GM19099 (cell line): ENCODE data around the gene CRTC3.

Experiments used
- POLR2A ChIP-seq: IDR thresholded peaks from 3 replicates; pipeline ENCODE4 v1.6.1; 2011; ENCODE audit warnings: low read depth; ENCODE audit not compliant: insufficient read length; ENCODE audit errors: extremely low read depth

The CRTC3 gene

GRCh38 chr15:90619939-90620338 lies 90.2 kb downstream of the CRTC3 start:
- no peak for TF ChIP-seq POLR2A

DNA sequence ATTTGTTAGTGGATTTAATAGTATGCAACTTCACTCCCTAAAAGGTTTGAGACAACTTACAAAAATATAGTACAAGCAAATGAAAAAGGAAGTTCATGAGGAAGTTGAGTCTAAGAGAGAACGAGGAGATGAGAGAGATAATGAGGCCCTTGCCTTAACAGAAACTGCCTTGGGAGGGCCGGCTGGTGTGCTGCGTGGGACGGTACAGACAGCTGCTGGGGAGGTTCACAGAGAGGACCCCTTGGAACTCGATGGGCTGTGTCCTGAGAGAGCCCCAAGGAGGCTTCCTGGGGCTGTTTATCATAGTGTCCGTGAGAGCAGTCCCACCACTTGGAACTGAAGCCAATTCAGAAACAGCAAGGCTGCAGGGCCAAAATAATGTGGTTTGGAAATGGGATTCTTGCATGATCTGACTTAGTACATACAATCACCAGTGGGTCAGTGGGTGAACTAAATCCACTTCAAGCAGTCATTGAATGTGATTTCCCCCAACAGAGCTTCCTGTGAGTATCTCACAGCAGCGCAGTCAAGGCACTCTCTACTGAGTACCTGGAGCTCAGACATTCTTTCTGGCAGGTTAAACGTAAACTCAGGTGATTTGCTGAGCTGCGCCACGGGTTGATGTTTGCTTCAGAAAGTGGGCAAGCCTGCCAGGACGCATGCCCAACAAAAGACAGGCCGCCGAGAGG lies 90.8 kb downstream of the CRTC3 start:
- no peak for TF ChIP-seq POLR2A

- no peak for TF ChIP-seq POLR2A
Observed at GRCh38 chr15:90623854-90624253, 94.1 kb downstream of the CRTC3 start.

DNA sequence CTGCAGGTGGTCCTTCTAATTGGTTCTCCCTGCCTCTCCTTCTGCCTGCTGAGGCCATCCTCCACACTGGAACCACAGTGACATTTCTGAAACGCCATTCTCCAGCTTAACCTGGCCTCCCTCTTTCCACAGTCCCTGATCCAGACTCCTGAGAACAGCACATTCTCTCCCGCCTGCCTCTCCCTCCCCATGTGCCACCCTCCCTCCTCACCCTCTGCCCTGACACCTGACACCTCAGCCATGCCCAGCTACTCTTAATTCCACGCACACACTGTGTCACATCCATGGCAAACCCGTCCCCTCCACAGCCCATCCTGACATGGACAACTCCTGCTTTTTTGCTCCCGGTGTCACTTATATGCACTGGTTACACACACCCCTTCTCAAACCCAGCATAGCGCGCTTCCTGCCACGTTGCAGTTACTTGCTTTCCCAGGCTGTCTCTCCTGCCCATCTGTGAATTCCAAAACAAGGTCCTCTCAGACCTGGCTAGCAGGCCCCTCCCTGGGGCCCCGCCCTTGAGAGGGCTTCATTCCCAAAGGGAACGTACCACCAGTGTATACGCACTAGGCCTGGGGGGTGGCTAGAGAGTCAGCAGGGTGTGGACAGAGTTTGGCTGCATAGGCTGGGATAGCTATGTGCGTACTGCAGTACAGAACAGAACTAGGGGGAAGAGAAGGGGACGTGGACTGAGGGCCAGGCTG lies 94.7 kb downstream of the CRTC3 start:
- no peak for TF ChIP-seq POLR2A

GRCh38 chr15:90625037-90625436 lies 95.3 kb downstream of the CRTC3 start:
- no peak for TF ChIP-seq POLR2A

DNA sequence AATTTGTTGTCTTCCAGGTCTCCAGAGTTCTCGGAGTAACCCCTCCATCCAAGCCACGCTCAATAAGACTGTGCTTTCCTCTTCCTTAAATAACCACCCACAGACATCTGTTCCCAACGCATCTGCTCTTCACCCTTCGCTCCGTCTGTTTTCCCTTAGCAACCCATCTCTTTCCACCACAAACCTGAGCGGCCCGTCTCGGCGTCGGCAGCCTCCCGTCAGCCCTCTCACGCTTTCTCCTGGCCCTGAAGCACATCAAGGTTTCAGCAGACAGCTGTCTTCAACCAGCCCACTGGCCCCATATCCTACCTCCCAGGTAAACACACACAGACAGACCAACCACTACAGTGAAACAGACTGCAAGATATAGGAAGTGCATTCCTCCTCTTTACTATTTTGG lies 99.5 kb downstream of the CRTC3 start:
- no peak for TF ChIP-seq POLR2A

DNA sequence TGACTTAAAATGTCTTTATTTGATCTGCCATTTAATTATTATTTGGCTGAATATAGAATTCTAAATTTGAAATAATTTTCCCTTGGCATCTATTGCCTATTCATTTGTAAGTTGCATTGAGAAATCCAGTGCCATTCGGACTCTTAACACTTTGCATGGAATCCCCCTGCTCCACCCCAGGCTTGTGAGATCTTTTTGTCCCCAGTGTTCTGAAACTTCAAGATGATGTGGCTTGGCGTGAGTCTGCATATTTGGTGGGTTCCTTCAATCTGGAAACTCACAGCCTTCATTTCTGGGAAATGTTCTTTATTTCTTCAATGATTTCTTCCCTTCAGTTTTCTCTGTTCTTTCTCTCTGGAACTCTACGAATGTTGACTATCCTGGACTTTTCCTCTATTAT lies 103.6 kb downstream of the CRTC3 start:
- TF ChIP-seq POLR2A: no peak

- TF ChIP-seq POLR2A: no peak
Observed at GRCh38 chr15:90637693-90638092, 108.0 kb downstream of the CRTC3 start.

- no peak for TF ChIP-seq POLR2A
Observed at GRCh38 chr15:90638201-90638691, 108.5 kb downstream of the CRTC3 start.

DNA sequence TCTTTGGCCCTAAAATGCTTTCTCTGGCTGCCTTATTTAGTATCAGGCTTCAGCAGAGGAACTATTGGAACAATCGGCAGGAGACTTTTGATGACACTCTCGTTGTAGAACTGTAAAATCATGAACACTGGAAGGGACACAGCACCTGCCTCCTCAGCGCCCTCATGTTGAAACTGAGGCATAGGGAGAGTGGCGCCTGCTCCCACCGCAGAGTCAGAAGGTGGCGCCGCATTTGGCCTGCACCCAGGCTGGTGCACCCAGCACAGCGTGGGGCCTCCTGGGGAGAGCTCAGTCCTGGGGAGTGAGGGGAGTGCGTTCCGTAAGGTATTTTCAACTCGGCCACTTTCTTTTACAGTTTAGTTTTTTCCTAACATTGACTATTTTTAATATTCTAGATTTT lies 109.2 kb downstream of the CRTC3 start:
- no peak for TF ChIP-seq POLR2A

DNA sequence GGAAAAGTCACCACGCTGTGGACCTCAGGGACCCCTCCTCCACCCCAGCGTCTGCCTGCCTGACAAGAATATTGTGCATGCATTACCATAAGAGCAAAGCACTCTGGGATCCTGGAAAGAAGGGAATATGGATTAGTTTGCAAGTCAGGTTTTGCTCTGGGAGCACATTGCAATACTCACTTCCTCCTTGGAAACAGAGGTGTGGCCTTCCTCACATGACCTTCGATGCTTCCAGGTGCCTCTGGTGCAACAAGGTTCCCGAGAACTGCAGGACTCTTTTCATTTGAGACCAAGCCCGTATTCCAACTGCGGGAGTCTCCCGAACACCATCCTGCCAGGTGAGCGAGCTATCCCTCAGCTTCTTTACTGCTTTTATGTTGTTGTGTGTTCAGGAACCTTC lies 111.1 kb downstream of the CRTC3 start:
- no peak for TF ChIP-seq POLR2A

DNA sequence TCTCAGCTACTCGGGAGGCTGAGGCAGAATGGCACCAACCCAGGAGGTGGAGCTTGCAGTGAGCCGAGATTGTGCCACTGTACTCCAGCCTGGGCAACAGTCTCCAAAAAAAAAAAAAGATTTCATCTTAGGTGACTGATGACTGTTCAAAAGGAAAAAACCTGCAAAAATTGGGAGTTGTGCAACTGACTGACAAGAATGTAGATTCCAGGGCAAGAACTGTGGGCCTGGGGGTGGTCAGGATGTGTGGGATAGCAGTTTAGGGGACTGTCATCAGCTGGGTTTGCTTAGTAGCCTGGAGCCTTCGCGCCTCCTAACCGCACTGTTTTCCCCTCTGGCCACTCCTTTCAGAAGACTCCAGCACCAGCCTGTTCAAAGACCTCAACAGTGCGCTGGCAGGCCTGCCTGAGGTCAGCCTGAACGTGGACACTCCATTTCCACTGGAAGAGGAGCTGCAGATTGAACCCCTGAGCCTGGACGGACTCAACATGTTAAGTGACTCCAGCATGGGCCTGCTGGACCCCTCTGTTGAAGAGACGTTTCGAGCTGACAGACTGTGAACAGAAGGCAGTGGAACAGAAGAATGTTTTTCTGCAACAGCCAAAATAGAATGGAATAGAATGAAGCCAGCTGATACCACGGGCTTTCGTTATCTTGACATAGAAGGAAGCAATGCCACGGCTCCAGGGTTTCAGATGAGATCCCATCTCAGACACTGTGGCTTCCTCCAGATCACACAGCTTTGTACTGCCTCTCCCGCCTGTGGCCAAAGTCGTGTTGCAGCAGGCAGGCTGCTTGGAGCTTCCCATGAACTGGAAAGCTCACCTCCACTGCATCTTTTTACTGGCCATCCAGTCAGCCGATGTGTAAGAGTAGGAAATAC lies 112.1 kb downstream of the CRTC3 start:
- TF ChIP-seq POLR2A: no peak

- no peak for TF ChIP-seq POLR2A
Observed at GRCh38 chr15:90642464-90643300, 113.0 kb downstream of the CRTC3 start.

DNA sequence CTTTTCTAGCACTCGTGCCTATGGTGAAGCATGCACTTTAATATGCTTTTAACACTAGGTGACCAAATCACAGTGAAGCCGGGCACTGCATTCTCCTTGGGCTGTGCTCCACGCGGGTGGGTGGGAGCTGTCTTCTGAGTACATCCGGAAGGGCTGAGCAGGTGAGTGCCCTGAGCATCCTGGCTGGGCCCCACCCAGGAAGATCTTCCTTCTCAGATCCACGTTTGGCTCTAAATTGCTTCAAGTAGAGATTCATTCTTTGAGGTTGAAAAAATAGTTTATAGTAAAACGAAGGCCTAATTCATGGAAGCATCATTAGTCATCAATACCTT lies 113.5 kb downstream of the CRTC3 start:
- no peak for TF ChIP-seq POLR2A

DNA sequence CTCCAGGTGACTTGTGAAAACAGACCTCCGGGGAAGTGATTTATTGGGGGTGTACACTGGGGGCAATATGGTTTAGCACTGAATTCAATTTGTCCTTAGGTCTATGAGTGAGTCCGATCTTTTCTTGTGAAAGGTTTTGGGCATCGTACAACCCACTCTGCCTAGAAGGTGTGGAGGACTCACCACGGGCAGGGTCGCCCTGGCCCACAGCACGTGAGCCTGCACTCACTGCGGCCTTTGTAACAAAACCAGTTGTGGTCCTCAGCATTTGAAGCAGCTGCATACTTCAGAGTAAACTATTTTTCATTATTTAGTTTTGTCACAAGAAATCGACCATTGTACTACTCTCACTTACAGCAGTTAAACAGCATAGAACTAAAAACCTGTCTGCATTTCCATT lies 114.8 kb downstream of the CRTC3 start:
- TF ChIP-seq POLR2A: no peak
